Fibroblast of mammary gland (primary cell): Measurements from ENCODE around the gene TLR8.

Experiments used
- DNase-seq: peaks from one replicate; pipeline ENCODE4 v3.0.0-alpha.2; 2010; ENCODE audit warnings: low read depth
- H3K4me3 ChIP-seq: 2 replicates; pipeline ENCODE4 v1.5.1; 2011; ENCODE audit warnings: low read depth, mild to moderate bottlenecking, low read length, moderate library complexity; ENCODE audit not compliant: control insufficient read depth
- CTCF ChIP-seq: conservative IDR thresholded peaks from 2 replicates; pipeline ENCODE4 v1.5.1; 2011; ENCODE audit warnings: low read depth, low read length, inconsistent platforms; ENCODE audit not compliant: control insufficient read depth, insufficient read depth

Gene TLR8

GRCh38 chrX:12887141-12887540, 19.3 kb upstream of the TLR8 start:
- TF ChIP-seq CTCF: no peak
- no peak for DNase-seq
- H3K4me3 ChIP-seq: no peak overlapping the region

- TF ChIP-seq CTCF: no peak
- DNase-seq: no peak
- no peak overlapping the region for H3K4me3 ChIP-seq
Observed at GRCh38 chrX:12887767-12888166, 18.7 kb upstream of the TLR8 start.

- no peak for TF ChIP-seq CTCF
- no peak overlapping the region for H3K4me3 ChIP-seq
- DNase-seq: no peak
Observed at GRCh38 chrX:12890467-12890866, 16.0 kb upstream of the TLR8 start.

- TF ChIP-seq CTCF: no peak
- H3K4me3 ChIP-seq: no peak overlapping the region
- DNase-seq: no peak
Observed at GRCh38 chrX:12891171-12891570, 15.2 kb upstream of the TLR8 start.

GRCh38 chrX:12891915-12892506, 14.4 kb upstream of the TLR8 start:
- no peak for TF ChIP-seq CTCF
- DNase-seq: no peak
- no peak overlapping the region for H3K4me3 ChIP-seq

- TF ChIP-seq CTCF: no peak
- peak; percentile 6 for DNase-seq
- no peak overlapping the region for H3K4me3 ChIP-seq
Observed at GRCh38 chrX:12892716-12893115, 13.7 kb upstream of the TLR8 start.
